Epithelial cell of proximal tubule (primary cell): ENCODE data around the gene ATRAID. TPM values are rescaled to one million over a fixed set of nuclear protein-coding genes. Genes with fewer than 3 reads are reported as not detected.

Source experiments
- DNase-seq: peaks from one replicate; pipeline ENCODE4 v3.0.0-alpha.2; 2011; ENCODE audit warnings: low read depth
- H3K4me3 ChIP-seq: 2 replicates; pipeline ENCODE4 v1.5.1; 2011; ENCODE audit warnings: low read depth, mild to moderate bottlenecking, low read length
- total RNA-seq: library from RNA; depleted of rRNA; stranded (reverse); fragments of >200 nt; gene quantifications from 2 replicates; pipeline ENCODE4 v1.2.3, GENCODE V29; 2015
- TF ChIP-seq, protein P1 (sequence below): conservative IDR thresholded peaks from 2 replicates; pipeline ENCODE4 v1.5.1; 2012; ENCODE audit warnings: low read depth, mild to moderate bottlenecking, low read length

The ATRAID gene
- total RNA-seq, 1 donor from 2014 or later = 90.3 TPM

DNA sequence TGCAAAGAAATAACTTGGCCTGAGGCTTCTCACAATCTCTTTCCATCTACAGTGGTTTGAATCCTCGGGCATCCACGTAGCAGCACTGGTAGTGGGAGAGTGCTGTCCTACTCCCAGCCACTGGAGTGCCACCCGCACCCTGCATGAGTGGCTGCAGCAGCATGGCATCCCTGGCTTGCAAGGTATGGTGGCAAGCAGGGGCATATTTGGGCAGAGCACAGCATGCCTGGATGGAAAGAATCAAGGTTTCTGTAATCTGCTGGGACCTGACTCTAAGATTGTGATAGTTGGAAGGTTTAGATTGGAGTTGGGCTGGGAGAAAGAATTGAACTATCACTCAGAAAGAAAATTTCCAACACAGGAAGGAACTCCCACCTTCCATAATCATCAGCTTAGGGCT is 9.3 kb downstream of the ATRAID start:
- TF ChIP-seq, protein P1, sequence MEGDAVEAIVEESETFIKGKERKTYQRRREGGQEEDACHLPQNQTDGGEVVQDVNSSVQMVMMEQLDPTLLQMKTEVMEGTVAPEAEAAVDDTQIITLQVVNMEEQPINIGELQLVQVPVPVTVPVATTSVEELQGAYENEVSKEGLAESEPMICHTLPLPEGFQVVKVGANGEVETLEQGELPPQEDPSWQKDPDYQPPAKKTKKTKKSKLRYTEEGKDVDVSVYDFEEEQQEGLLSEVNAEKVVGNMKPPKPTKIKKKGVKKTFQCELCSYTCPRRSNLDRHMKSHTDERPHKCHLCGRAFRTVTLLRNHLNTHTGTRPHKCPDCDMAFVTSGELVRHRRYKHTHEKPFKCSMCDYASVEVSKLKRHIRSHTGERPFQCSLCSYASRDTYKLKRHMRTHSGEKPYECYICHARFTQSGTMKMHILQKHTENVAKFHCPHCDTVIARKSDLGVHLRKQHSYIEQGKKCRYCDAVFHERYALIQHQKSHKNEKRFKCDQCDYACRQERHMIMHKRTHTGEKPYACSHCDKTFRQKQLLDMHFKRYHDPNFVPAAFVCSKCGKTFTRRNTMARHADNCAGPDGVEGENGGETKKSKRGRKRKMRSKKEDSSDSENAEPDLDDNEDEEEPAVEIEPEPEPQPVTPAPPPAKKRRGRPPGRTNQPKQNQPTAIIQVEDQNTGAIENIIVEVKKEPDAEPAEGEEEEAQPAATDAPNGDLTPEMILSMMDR = no peak

DNA sequence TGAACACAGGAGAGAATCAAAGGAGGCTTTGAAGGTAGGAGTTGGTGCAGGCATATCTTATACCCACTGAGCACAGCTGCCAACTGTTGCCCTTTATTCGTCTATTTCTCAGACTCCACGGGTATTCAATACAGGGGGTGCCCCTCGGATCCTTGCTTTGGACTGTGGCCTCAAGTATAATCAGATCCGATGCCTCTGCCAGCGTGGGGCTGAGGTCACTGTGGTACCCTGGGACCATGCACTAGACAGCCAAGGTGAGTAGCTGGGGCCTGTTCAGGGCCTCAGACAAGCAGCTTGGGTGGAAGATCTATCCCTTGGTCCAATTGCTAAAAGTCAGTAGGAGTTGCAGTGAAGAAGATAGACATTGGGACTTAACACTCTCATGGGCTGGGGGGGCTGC is 10.6 kb downstream of the ATRAID start:
- TF ChIP-seq, protein P1 = no peak
- no peak overlapping the region for H3K4me3 ChIP-seq
- DNase-seq = no peak

More for the DNA sequence above, 9.3 kb downstream of the ATRAID start:
- DNase-seq = no peak
- no peak overlapping the region for H3K4me3 ChIP-seq

DNA sequence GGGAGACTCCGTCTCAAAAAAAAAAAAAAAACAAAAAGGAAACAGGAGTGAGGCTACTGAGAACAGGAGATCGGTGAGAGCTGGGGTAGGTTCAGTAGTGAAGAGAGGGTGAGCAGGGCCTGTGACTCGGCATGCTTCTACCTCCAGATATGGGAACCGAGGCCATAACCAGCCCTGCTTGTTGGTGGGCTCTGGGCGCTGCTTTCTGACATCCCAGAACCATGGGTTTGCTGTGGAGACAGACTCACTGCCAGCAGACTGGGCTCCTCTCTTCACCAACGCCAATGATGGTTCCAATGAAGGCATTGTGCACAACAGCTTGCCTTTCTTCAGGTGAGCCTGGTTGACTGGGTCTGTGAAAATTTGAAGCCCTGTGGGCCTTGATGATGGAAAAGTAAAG is 11.6 kb downstream of the ATRAID start:
- H3K4me3 ChIP-seq = no peak overlapping the region
- TF ChIP-seq, protein P1 = no peak
- DNase-seq = no peak

DNA sequence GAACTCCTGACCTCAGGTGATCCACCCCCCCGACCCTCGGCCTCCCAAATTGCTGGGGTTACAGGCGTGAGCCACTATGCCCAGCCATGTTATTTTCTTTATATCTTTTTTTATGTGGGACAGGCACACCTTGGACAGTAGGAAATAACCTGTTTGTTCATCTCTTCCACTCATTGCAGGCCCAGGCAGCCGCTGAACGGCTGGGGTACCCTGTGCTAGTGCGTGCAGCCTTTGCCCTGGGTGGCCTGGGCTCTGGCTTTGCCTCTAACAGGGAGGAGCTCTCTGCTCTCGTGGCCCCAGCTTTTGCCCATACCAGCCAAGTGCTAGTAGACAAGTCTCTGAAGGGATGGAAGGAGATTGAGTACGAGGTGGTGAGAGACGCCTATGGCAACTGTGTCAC is 13.7 kb downstream of the ATRAID start:
- no peak overlapping the region for H3K4me3 ChIP-seq
- no peak for DNase-seq
- TF ChIP-seq, protein P1 = no peak

DNA sequence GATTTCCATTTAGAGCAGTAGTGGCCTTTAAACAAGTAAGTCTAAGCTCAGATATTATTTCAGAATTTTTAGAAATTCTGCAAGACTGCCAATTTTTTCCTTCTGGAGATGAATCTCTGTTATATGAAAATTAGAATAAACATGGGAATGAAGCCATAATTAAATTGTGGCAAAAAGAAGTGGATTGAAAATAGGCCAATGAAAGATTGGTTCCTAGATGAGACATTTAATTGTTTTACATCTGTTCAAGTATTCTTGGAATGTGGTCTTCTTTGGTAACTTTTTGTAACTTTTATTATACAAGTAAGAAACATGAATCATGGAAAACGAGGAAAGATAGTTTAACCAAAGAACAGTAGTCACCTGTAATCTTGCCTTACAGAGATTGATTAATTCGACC is 15.7 kb downstream of the ATRAID start:
- DNase-seq = no peak
- no peak overlapping the region for H3K4me3 ChIP-seq
- TF ChIP-seq, protein P1 = no peak

DNA sequence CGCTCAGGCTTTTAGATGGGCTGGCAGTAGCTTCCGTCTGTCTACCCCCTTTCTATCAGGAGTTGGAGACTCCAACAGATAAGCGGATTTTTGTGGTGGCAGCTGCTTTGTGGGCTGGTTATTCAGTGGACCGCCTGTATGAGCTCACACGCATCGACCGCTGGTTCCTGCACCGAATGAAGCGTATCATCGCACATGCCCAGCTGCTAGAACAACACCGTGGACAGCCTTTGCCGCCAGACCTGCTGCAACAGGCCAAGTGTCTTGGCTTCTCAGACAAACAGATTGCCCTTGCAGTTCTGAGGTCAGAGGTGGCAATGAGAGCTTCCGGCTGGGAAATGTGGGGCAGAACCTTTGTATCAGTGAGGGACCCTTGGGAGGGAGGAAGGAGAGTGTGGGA is 20.1 kb downstream of the ATRAID start:
- H3K4me3 ChIP-seq = no peak overlapping the region
- TF ChIP-seq, protein P1 = no peak
- DNase-seq = no peak

DNA sequence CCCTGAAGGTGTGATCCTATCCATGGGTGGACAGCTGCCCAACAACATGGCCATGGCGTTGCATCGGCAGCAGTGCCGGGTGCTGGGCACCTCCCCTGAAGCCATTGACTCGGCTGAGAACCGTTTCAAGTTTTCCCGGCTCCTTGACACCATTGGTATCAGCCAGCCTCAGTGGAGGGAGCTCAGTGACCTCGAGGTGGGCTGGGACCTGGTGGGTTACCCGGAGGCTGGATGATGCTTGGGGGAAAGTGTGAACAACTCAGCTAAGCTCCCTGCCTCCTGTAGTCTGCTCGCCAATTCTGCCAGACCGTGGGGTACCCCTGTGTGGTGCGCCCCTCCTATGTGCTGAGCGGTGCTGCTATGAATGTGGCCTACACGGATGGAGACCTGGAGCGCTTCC is 21.5 kb downstream of the ATRAID start:
- H3K4me3 ChIP-seq = no peak overlapping the region
- TF ChIP-seq, protein P1 = no peak
- DNase-seq = no peak
